GM23338 (cell line): Measurements from ENCODE around the gene FCRL5. TPM values are rescaled to one million over a fixed set of nuclear protein-coding genes. Genes with fewer than 3 reads are reported as not detected.

Experiments
- ATAC-seq: fragments of 200-7000 bp; cut with Tn5 transposase; 3 replicates; pipeline ENCODE4 v1.9.1; 2020
- DNase-seq: peaks from one replicate; pipeline ENCODE4 v3.0.0-alpha.2; 2015; ENCODE audit warnings: low spot score
- H2AFZ ChIP-seq: fragments of 200-600 bp; sonication (generic); 2 replicates; pipeline ENCODE4 v1.8.0; 2016; ENCODE audit warnings: antibody characterized with exemption, mild to moderate bottlenecking, moderate library complexity
- H3F3A ChIP-seq: fragments of 200-600 bp; sonication (generic); replicated peaks from 2 replicates; pipeline ENCODE4 v1.8.0; 2017; ENCODE audit warnings: antibody characterized with exemption, mixed run types, low read depth
- H3K27ac ChIP-seq: fragments of 200-600 bp; sonication (generic); 2 replicates; pipeline ENCODE4 v1.6.1; 2016; ENCODE audit warnings: low read depth
- H3K27me3 ChIP-seq: fragments of 200-600 bp; sonication (generic); 2 replicates; pipeline ENCODE4 v1.8.0; 2016; ENCODE audit warnings: mild to moderate bottlenecking, mixed run types, moderate library complexity; ENCODE audit not compliant: insufficient read depth
- H3K36me3 ChIP-seq: fragments of 200-600 bp; sonication (generic); 2 replicates; pipeline ENCODE4 v1.8.0; 2016; ENCODE audit warnings: mild to moderate bottlenecking; ENCODE audit not compliant: insufficient read depth
- H3K4me1 ChIP-seq: fragments of 200-600 bp; sonication (generic); 2 replicates; pipeline ENCODE4 v1.8.0; 2016; ENCODE audit warnings: mild to moderate bottlenecking, moderate library complexity; ENCODE audit not compliant: insufficient read depth
- H3K4me2 ChIP-seq: fragments of 200-600 bp; sonication (generic); 2 replicates; pipeline ENCODE4 v1.7.1; 2017; ENCODE audit warnings: mixed run types
- H3K4me3 ChIP-seq: fragments of 200-600 bp; sonication (generic); 2 replicates; pipeline ENCODE4 v1.6.1; 2016; ENCODE audit warnings: mixed run types
- H3K79me2 ChIP-seq: fragments of 200-600 bp; sonication (generic); replicated peaks from 2 replicates; pipeline ENCODE4 v1.8.0; 2017; ENCODE audit warnings: mild to moderate bottlenecking; ENCODE audit not compliant: insufficient read depth
- H3K9me2 ChIP-seq: fragments of 200-600 bp; sonication (generic); 2 replicates; pipeline ENCODE4 v1.8.0; 2017; ENCODE audit not compliant: insufficient read depth
- H4K20me1 ChIP-seq: fragments of 200-600 bp; sonication (generic); replicated peaks from 2 replicates; pipeline ENCODE4 v1.8.0; 2017; ENCODE audit warnings: mild to moderate bottlenecking; ENCODE audit not compliant: insufficient read depth
- H3K27ac Mint-ChIP-seq: 2 replicates; pipeline ENCODE4 v1.8.0; 2020; ENCODE audit warnings: inconsistent platforms, mild to moderate bottlenecking, moderate library complexity, mixed read lengths
- H3K27me3 Mint-ChIP-seq: 3 replicates; pipeline ENCODE4 v1.8.0; 2022; ENCODE audit warnings: low read depth, mild to moderate bottlenecking, moderate library complexity, mixed read lengths, inconsistent platforms; ENCODE audit not compliant: insufficient read depth, poor library complexity
- H3K36me3 Mint-ChIP-seq: 3 replicates; pipeline ENCODE4 v1.8.0; 2021; ENCODE audit warnings: low read depth, mild to moderate bottlenecking, inconsistent platforms, moderate library complexity, mixed read lengths
- H3K4me1 Mint-ChIP-seq: 3 replicates; pipeline ENCODE4 v1.8.0; 2020; ENCODE audit warnings: mild to moderate bottlenecking, inconsistent platforms, mixed read lengths
- H3K4me3 Mint-ChIP-seq: 3 replicates; pipeline ENCODE4 v1.8.0; 2021; ENCODE audit warnings: moderate library complexity, mild to moderate bottlenecking, inconsistent platforms, mixed read lengths
- H3K9me3 Mint-ChIP-seq: 3 replicates; pipeline ENCODE4 v1.8.0; 2020; ENCODE audit warnings: moderate library complexity, mild to moderate bottlenecking, inconsistent platforms, mixed read lengths
- CREB1 ChIP-seq: fragments of 250-450 bp; sonication (Bioruptor Pico); IDR thresholded peaks from 2 replicates; pipeline ENCODE4 v1.5.0; 2020; ENCODE audit warnings: low read depth, mild to moderate bottlenecking, moderate library complexity
- EZH2 ChIP-seq: fragments of 200-600 bp; sonication (generic); IDR thresholded peaks from one replicate; pipeline ENCODE4 v1.8.0; 2017; ENCODE audit warnings: antibody characterized with exemption, mild to moderate bottlenecking, low read depth; ENCODE audit not compliant: unreplicated experiment
- POLR2AphosphoS5 ChIP-seq: IDR thresholded peaks from 2 replicates; pipeline ENCODE4 v1.6.1; 2016; ENCODE audit warnings: antibody characterized with exemption, low read depth
- ZNF114 ChIP-seq: fragments of 250-450 bp; sonication (Bioruptor Pico); IDR thresholded peaks from 2 replicates; pipeline ENCODE4 v1.5.0; 2020; ENCODE audit warnings: mild to moderate bottlenecking, moderate library complexity
- polyA plus RNA-seq: library from polyadenylated mRNA; unstranded; fragments of >200 nt; fragmentation: Nextera tagmentation; extraction: Ambion mirVana; gene quantifications from 2 replicates; pipeline ENCODE4 v1.2.1, GENCODE V29; 2016
- total RNA-seq: library from RNA; depleted of rRNA; stranded (reverse); fragments of >200 nt; shearing (Covaris generic); gene quantifications from 2 replicates; pipeline ENCODE4 v1.2.3, GENCODE V29; 2014
- TF ChIP-seq, protein P1 (sequence below): fragments of 250-450 bp; sonication (Bioruptor Pico); IDR thresholded peaks from 2 replicates; pipeline ENCODE4 v1.5.0; 2020; ENCODE audit warnings: mild to moderate bottlenecking, moderate library complexity
- TF ChIP-seq, protein P2 (sequence below), 2 experiments: fragments of 200-600 bp in 1 of 2; sonication (generic) in 1 of 2; conservative IDR thresholded peaks; 2 replicates each; pipeline versions ENCODE4 v1.5.1 to v1.6.1; 2016 to 2017; ENCODE audit warnings: antibody characterized with exemption in 2 of 2, low read depth in 2 of 2, mild to moderate bottlenecking in 2 of 2, moderate library complexity in 1 of 2
- TF ChIP-seq, protein P3 (sequence below): IDR thresholded peaks from one replicate; pipeline ENCODE4 v1.6.1; 2018; ENCODE audit warnings: antibody characterized with exemption; ENCODE audit not compliant: unreplicated experiment

Gene FCRL5
- total and polyA plus RNA-seq, 2 experiments from 2014 or later = 0.79 to 2.8 TPM

DNA sequence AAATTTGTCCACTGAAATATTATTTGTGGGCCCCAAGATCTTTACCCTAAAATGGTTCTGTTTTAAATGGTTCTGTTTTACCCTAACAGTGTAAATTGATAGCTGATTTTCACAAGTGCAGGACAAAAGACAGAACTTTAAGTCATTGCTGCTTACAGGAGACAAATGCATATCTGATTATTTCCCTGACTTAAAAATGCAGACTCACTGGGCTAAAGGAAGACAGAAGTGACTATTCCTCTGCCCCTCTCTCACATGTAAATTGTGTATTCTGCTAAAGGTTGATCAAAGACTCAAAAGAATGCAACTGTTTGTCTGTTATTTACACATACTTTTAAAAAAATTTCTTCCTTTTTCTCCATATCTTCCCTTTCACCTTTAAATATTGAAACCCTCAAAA, 12.7 kb downstream of the FCRL5 start:
- Mint-ChIP-seq H3K36me3 (peaks cover 26% of the 10 kb centered on the region), H3K27ac (peak overlapping the region; percentile 94), H3K27me3 (peaks cover 9% of the 10 kb centered on the region), H3K4me1 (peaks cover 37% of the 10 kb centered on the region), H3K4me3 (peak overlapping the region; percentile 18; the same call in 2 of the 3 replicates), H3K9me3 (peaks cover 27% of the 10 kb centered on the region)
- no peak for ATAC-seq
- Histone ChIP-seq H3K4me2 (peak overlapping the region; percentile 62), H3K9me2 (peaks cover 21% of the 10 kb centered on the region; the same call in 1 of the 2 replicates), H3F3A (0 out of 2 replicates have a peak, but pooled peaks cover 3% of the 10 kb centered on the region), H3K27ac (peak overlapping the region; percentile 79), H2AFZ (no peak overlapping the region), H3K36me3 (no peaks in the 10 kb centered on the region; the same call in 1 of the 2 replicates), H3K27me3 (no peaks in the 10 kb centered on the region), H4K20me1 (no peaks in the 10 kb centered on the region), H3K4me1 (peaks cover 33% of the 10 kb centered on the region), H3K79me2 (no peaks in the 10 kb centered on the region), H3K4me3 (no peak overlapping the region)
- DNase-seq = no peak
- TF ChIP-seq ZNF114 (CRISPR knock-in tag) = no peak
- TF ChIP-seq, protein P1, sequence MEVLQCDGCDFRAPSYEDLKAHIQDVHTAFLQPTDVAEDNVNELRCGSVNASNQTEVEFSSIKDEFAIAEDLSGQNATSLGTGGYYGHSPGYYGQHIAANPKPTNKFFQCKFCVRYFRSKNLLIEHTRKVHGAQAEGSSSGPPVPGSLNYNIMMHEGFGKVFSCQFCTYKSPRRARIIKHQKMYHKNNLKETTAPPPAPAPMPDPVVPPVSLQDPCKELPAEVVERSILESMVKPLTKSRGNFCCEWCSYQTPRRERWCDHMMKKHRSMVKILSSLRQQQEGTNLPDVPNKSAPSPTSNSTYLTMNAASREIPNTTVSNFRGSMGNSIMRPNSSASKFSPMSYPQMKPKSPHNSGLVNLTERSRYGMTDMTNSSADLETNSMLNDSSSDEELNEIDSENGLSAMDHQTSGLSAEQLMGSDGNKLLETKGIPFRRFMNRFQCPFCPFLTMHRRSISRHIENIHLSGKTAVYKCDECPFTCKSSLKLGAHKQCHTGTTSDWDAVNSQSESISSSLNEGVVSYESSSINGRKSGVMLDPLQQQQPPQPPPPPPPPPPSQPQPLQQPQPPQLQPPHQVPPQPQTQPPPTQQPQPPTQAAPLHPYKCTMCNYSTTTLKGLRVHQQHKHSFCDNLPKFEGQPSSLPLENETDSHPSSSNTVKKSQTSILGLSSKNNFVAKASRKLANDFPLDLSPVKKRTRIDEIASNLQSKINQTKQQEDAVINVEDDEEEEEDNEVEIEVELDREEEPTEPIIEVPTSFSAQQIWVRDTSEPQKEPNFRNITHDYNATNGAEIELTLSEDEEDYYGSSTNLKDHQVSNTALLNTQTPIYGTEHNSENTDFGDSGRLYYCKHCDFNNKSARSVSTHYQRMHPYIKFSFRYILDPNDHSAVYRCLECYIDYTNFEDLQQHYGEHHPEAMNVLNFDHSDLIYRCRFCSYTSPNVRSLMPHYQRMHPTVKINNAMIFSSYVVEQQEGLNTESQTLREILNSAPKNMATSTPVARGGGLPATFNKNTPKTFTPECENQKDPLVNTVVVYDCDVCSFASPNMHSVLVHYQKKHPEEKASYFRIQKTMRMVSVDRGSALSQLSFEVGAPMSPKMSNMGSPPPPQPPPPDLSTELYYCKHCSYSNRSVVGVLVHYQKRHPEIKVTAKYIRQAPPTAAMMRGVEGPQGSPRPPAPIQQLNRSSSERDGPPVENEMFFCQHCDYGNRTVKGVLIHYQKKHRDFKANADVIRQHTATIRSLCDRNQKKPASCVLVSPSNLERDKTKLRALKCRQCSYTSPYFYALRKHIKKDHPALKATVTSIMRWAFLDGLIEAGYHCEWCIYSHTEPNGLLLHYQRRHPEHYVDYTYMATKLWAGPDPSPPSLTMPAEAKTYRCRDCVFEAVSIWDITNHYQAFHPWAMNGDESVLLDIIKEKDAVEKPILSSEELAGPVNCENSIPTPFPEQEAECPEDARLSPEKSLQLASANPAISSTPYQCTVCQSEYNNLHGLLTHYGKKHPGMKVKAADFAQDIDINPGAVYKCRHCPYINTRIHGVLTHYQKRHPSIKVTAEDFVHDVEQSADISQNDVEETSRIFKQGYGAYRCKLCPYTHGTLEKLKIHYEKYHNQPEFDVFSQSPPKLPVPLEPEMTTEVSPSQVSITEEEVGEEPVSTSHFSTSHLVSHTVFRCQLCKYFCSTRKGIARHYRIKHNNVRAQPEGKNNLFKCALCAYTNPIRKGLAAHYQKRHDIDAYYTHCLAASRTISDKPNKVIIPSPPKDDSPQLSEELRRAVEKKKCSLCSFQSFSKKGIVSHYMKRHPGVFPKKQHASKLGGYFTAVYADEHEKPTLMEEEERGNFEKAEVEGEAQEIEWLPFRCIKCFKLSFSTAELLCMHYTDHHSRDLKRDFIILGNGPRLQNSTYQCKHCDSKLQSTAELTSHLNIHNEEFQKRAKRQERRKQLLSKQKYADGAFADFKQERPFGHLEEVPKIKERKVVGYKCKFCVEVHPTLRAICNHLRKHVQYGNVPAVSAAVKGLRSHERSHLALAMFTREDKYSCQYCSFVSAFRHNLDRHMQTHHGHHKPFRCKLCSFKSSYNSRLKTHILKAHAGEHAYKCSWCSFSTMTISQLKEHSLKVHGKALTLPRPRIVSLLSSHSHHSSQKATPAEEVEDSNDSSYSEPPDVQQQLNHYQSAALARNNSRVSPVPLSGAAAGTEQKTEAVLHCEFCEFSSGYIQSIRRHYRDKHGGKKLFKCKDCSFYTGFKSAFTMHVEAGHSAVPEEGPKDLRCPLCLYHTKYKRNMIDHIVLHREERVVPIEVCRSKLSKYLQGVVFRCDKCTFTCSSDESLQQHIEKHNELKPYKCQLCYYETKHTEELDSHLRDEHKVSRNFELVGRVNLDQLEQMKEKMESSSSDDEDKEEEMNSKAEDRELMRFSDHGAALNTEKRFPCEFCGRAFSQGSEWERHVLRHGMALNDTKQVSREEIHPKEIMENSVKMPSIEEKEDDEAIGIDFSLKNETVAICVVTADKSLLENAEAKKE = no peak
- TF ChIP-seq, protein P2, sequence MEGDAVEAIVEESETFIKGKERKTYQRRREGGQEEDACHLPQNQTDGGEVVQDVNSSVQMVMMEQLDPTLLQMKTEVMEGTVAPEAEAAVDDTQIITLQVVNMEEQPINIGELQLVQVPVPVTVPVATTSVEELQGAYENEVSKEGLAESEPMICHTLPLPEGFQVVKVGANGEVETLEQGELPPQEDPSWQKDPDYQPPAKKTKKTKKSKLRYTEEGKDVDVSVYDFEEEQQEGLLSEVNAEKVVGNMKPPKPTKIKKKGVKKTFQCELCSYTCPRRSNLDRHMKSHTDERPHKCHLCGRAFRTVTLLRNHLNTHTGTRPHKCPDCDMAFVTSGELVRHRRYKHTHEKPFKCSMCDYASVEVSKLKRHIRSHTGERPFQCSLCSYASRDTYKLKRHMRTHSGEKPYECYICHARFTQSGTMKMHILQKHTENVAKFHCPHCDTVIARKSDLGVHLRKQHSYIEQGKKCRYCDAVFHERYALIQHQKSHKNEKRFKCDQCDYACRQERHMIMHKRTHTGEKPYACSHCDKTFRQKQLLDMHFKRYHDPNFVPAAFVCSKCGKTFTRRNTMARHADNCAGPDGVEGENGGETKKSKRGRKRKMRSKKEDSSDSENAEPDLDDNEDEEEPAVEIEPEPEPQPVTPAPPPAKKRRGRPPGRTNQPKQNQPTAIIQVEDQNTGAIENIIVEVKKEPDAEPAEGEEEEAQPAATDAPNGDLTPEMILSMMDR (conservative IDR thresholded peaks at IDR 0.05; ENCODE audit: low read depth in 2 of 2) = no peak
- TF ChIP-seq EZH2 = no peak
- TF ChIP-seq CREB1 (CRISPR knock-in tag) = no peak
- TF ChIP-seq POLR2AphosphoS5 = no peak
- TF ChIP-seq, protein P3, sequence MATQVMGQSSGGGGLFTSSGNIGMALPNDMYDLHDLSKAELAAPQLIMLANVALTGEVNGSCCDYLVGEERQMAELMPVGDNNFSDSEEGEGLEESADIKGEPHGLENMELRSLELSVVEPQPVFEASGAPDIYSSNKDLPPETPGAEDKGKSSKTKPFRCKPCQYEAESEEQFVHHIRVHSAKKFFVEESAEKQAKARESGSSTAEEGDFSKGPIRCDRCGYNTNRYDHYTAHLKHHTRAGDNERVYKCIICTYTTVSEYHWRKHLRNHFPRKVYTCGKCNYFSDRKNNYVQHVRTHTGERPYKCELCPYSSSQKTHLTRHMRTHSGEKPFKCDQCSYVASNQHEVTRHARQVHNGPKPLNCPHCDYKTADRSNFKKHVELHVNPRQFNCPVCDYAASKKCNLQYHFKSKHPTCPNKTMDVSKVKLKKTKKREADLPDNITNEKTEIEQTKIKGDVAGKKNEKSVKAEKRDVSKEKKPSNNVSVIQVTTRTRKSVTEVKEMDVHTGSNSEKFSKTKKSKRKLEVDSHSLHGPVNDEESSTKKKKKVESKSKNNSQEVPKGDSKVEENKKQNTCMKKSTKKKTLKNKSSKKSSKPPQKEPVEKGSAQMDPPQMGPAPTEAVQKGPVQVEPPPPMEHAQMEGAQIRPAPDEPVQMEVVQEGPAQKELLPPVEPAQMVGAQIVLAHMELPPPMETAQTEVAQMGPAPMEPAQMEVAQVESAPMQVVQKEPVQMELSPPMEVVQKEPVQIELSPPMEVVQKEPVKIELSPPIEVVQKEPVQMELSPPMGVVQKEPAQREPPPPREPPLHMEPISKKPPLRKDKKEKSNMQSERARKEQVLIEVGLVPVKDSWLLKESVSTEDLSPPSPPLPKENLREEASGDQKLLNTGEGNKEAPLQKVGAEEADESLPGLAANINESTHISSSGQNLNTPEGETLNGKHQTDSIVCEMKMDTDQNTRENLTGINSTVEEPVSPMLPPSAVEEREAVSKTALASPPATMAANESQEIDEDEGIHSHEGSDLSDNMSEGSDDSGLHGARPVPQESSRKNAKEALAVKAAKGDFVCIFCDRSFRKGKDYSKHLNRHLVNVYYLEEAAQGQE = no peak
